Endothelial cell of umbilical vein (primary cell): ENCODE data around the gene ADAP1. TPM values are rescaled to one million over a fixed set of nuclear protein-coding genes. Genes with fewer than 3 reads are reported as not detected.
"Not testable (repeated sequence)": the region's sequence is repeated elsewhere in the genome, so short reads cannot be mapped to it uniquely, and the experiment has no call there.

Experiments used
- BruUV-seq: library from RNA; stranded (reverse); fragments of 400-500 nt; replicated peaks from 2 replicates; lab custom pipeline; 2021; lab: Mats Ljungman, UMichigan
- CTCF ChIA-PET: fragments of 300-600, 350-600 bp; sonication (Branson Sonifier 250); formaldehyde crosslinking; loops from one replicate; lab custom pipeline; 2021; ENCODE audit warnings: antibody characterized with exemption, inconsistent platforms; lab: Charles Lee
- POLR2A ChIA-PET: fragments of 300-600, 350-600 bp; sonication (Branson Sonifier 250); formaldehyde crosslinking; loops from one replicate; lab custom pipeline; 2021; ENCODE audit warnings: antibody characterized with exemption, inconsistent platforms; lab: Charles Lee
- DNase-seq: peaks from one replicate; pipeline ENCODE4 v3.0.0-alpha.2; 2011; ENCODE audit warnings: low read depth, low spot score
- FAIRE-seq: peaks from 2 replicates; lab custom pipeline; 2011; peaks lifted over from hg19 to GRCh38; lab: Jason Lieb, UNC
- H2AFZ ChIP-seq: 2 replicates; pipeline ENCODE4 v1.6.0; 2012; ENCODE audit warnings: low read depth, low read length, control low read depth, inconsistent platforms
- H3K27ac ChIP-seq: 2 replicates; pipeline ENCODE4 v1.5.1; 2011; ENCODE audit warnings: low read depth, mild to moderate bottlenecking, control low read depth, low read length, moderate library complexity; ENCODE audit not compliant: insufficient read depth
- H3K27me3 ChIP-seq, 2 experiments: 2 replicates each; pipeline versions ENCODE4 v1.6.0 to v1.6.1; 2011; ENCODE audit warnings: low read length in 2 of 2, mixed read lengths in 1 of 2; ENCODE audit not compliant: control insufficient read depth in 2 of 2, insufficient read depth in 2 of 2
- H3K36me3 ChIP-seq, 2 experiments: 2 replicates in 1 of 2; 3 replicates in 1 of 2; pipeline ENCODE4 v1.5.1; 2011; ENCODE audit warnings: low read length in 2 of 2, mild to moderate bottlenecking in 1 of 2, moderate library complexity in 1 of 2; ENCODE audit not compliant: control insufficient read depth in 2 of 2, insufficient read depth in 2 of 2; ENCODE audit errors: extremely low read depth in 1 of 2
- H3K4me1 ChIP-seq: 3 replicates; pipeline ENCODE4 v1.5.1; 2011; ENCODE audit warnings: mild to moderate bottlenecking, low read length; ENCODE audit not compliant: control insufficient read depth, insufficient read depth; ENCODE audit errors: extremely low read depth
- H3K4me2 ChIP-seq: 2 replicates; pipeline ENCODE4 v1.6.1; 2011; ENCODE audit warnings: low read length, control low read depth, mixed read lengths; ENCODE audit not compliant: insufficient read depth
- H3K4me3 ChIP-seq, 3 experiments: fragments of 200-600 bp in 1 of 3; sonication (generic), shearing (Covaris generic) in 1 of 3; replicated peaks in 1 of 3; 2 replicates each; pipeline ENCODE4 v1.5.1; 2011 to 2016; ENCODE audit warnings: control low read depth in 3 of 3, low read length in 3 of 3, mild to moderate bottlenecking in 2 of 3, inconsistent platforms in 1 of 3, low read depth in 1 of 3, moderate library complexity in 1 of 3; ENCODE audit not compliant: insufficient read depth in 1 of 3
- H3K79me2 ChIP-seq: 2 replicates; pipeline ENCODE4 v1.6.0; 2012; ENCODE audit warnings: low read length, inconsistent platforms; ENCODE audit not compliant: control insufficient read depth, insufficient read depth
- H3K9ac ChIP-seq: replicated peaks from 2 replicates; pipeline ENCODE3; 2011; ENCODE audit warnings: low read length, control low read depth; ENCODE audit not compliant: insufficient read depth; ENCODE audit errors: extremely low read depth
- H3K9me1 ChIP-seq: replicated peaks from 3 replicates; pipeline ENCODE4 v1.6.0; 2011; ENCODE audit warnings: mild to moderate bottlenecking, low read length; ENCODE audit not compliant: control insufficient read depth, insufficient read depth; ENCODE audit errors: extremely low read depth
- H3K9me3 ChIP-seq: replicated peaks from 2 replicates; pipeline ENCODE4 v1.5.1; 2012; ENCODE audit warnings: low read length, inconsistent platforms; ENCODE audit not compliant: control insufficient read depth, insufficient read depth
- H4K20me1 ChIP-seq: replicated peaks from 2 replicates; pipeline ENCODE3; 2011; ENCODE audit warnings: mild to moderate bottlenecking, low read length; ENCODE audit not compliant: control insufficient read depth, insufficient read depth; ENCODE audit errors: extremely low read depth
- EZH2 ChIP-seq: IDR thresholded peaks from 2 replicates; pipeline ENCODE4 v1.6.1; 2012; ENCODE audit warnings: borderline replicate concordance, low read depth, mild to moderate bottlenecking, moderate library complexity, low read length, inconsistent platforms; ENCODE audit not compliant: severe bottlenecking
- FOS ChIP-seq: IDR thresholded peaks from 2 replicates; pipeline ENCODE4 v1.6.1; 2011; ENCODE audit warnings: mild to moderate bottlenecking, low read length, moderate library complexity, borderline replicate concordance; ENCODE audit not compliant: insufficient read depth
- GATA2 ChIP-seq: IDR thresholded peaks from 2 replicates; pipeline ENCODE4 v1.7.0; 2011; ENCODE audit warnings: low read depth, mild to moderate bottlenecking, moderate library complexity, mixed read lengths, low read length; ENCODE audit not compliant: insufficient read length, insufficient read depth
- JUN ChIP-seq: IDR thresholded peaks from 2 replicates; pipeline ENCODE4 v1.6.1; 2011; ENCODE audit warnings: borderline replicate concordance, low read depth; ENCODE audit not compliant: insufficient read length, insufficient read depth
- MYC ChIP-seq: IDR thresholded peaks from one replicate; pipeline ENCODE4 v1.6.1; 2011; ENCODE audit warnings: mild to moderate bottlenecking, low read depth, low read length
- POLR2A ChIP-seq: IDR thresholded peaks from 2 replicates; pipeline ENCODE4 v1.6.1; 2012; ENCODE audit warnings: low read depth, mild to moderate bottlenecking, control low read depth, low read length
- POLR2AphosphoS5 ChIP-seq: IDR thresholded peaks from 2 replicates; pipeline ENCODE4 v1.6.1; 2012; ENCODE audit warnings: low read depth, mild to moderate bottlenecking, control low read depth, low read length, moderate library complexity; ENCODE audit not compliant: insufficient read depth
- dilution Hi-C: fragments of 300-500 bp; cut with MboI; formaldehyde crosslinking; loops from one replicate; pipeline ENCODE4 v1.15.0; 2019; ENCODE audit warnings: low sequenced_read_pairs; ENCODE audit not compliant: extremely low pct_ligation_motif_present
- intact Hi-C: fragments of 100-400 bp; cut with micrococcal nuclease; formaldehyde crosslinking; loops from one replicate; pipeline ENCODE4 v1.10.0; 2022
- polyA plus RNA-seq, 4 experiments: library from polyadenylated mRNA; depleted of rRNA in 3 of 4; stranded (reverse) in 3 of 4; unstranded in 1 of 4; fragments of >200 nt; gene quantifications; 2 replicates each; pipeline versions ENCODE4 v1.2.1 to v1.2.3, GENCODE V29; 2011 to 2012; ENCODE audit warnings: missing spikeins in 1 of 4
- total RNA-seq: library from RNA; stranded (reverse); gene quantifications from 2 replicates; pipeline ENCODE4 v1.2.3, GENCODE V29; 2021
- TF ChIP-seq, protein P1 (sequence below): IDR thresholded peaks from 2 replicates; pipeline ENCODE4 v1.6.1; 2011; ENCODE audit not compliant: insufficient read depth, insufficient read length
- TF ChIP-seq, protein P2 (sequence below), 2 donors: IDR thresholded peaks; 1 replicate in 1 of 2; 2 replicates in 1 of 2; pipeline ENCODE4 v1.5.1; 2011; ENCODE audit warnings: low read length in 2 of 2, mild to moderate bottlenecking in 2 of 2, moderate library complexity in 2 of 2, control low read depth in 1 of 2, inconsistent platforms in 1 of 2, low read depth in 1 of 2; ENCODE audit not compliant: insufficient read depth in 1 of 2; ENCODE audit errors: extremely low read depth in 1 of 2

Gene ADAP1
- total and polyA plus RNA-seq, 2 donors (not counting 3 experiments of a cell fraction or from before 2014, with no cell fraction given) = 0.49 to 0.58 TPM

DNA sequence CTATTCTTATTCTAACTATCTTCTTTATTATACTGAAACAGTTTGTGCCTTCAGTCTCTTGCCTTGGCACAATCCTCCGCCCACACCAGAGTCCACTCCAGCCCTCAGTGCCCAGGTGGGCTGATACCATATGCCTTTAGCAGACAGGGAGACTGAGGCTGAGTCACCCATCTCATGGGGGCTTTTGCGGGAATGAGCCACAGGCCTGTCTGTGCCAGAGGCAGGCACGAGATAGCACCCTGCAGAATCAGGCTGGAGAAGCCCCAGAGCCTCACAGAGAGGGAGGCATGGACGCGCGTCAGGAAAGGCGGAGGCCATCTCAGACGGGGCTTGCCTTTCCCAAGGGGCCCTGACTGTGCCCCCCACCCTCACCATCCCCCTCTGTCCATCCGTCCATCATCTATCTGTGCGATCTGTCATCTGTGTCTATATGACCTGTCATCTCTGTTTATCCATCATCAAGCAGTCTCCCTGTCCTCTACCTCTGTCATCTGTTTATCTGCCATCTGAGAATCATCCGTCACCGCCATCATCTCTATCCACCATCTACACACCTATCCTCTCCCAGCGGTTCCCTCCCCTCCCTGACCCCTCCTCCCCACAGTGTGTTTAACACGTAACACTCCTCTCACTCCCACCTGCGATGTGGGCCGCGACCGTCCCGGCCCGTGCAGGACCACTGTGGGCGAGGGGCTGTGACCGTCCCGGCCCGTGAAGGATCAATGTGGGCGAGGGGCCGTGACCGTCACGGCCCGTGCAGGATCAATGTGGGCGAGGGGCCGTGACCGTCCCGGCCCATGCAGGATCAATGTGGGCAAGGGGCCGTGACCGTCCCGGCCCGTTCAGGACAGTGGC, 7.3 kb upstream of the ADAP1 start:
- BruUV-seq = no TSS peak
- ChIA-PET POLR2A (no interaction called here), CTCF (no interaction called here)
- H3K9ac ChIP-seq = no peak overlapping the region
- TF ChIP-seq, protein P1, sequence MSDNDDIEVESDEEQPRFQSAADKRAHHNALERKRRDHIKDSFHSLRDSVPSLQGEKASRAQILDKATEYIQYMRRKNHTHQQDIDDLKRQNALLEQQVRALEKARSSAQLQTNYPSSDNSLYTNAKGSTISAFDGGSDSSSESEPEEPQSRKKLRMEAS = no peak
- TF ChIP-seq POLR2AphosphoS5 (no peak), EZH2 (no peak), FOS (no peak), POLR2A (no peak), GATA2 (no peak), JUN (no peak), MYC (no peak)
- TF ChIP-seq, protein P2, sequence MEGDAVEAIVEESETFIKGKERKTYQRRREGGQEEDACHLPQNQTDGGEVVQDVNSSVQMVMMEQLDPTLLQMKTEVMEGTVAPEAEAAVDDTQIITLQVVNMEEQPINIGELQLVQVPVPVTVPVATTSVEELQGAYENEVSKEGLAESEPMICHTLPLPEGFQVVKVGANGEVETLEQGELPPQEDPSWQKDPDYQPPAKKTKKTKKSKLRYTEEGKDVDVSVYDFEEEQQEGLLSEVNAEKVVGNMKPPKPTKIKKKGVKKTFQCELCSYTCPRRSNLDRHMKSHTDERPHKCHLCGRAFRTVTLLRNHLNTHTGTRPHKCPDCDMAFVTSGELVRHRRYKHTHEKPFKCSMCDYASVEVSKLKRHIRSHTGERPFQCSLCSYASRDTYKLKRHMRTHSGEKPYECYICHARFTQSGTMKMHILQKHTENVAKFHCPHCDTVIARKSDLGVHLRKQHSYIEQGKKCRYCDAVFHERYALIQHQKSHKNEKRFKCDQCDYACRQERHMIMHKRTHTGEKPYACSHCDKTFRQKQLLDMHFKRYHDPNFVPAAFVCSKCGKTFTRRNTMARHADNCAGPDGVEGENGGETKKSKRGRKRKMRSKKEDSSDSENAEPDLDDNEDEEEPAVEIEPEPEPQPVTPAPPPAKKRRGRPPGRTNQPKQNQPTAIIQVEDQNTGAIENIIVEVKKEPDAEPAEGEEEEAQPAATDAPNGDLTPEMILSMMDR (IDR thresholded peaks at IDR 0.05; ENCODE audit: extremely low read depth in 1 of 2, insufficient read depth in 1 of 2, low read depth in 1 of 2, low read length in 2 of 2) = no peak
- DNase-seq (no peak), FAIRE-seq (no peak)
- H3K9me3 ChIP-seq = no peaks in the 10 kb centered on the region
- no peaks in the 10 kb centered on the region for H3K36me3 ChIP-seq
- no peak overlapping the region for H3K27ac ChIP-seq
- dilution Hi-C loops = no loop called here
- H3K4me1 ChIP-seq = no peaks in the 10 kb centered on the region
- intact Hi-C loops = no loop called here
- no peak overlapping the region for H3K4me2 ChIP-seq
- no peaks in the 10 kb centered on the region for H3K79me2 ChIP-seq
- H3K9me1 ChIP-seq = no peaks in the 10 kb centered on the region
- H3K4me3 ChIP-seq = no peak overlapping the region
- no peaks in the 10 kb centered on the region for H3K27me3 ChIP-seq
- H2AFZ ChIP-seq = no peak overlapping the region
- no peaks in the 10 kb centered on the region for H4K20me1 ChIP-seq

DNA sequence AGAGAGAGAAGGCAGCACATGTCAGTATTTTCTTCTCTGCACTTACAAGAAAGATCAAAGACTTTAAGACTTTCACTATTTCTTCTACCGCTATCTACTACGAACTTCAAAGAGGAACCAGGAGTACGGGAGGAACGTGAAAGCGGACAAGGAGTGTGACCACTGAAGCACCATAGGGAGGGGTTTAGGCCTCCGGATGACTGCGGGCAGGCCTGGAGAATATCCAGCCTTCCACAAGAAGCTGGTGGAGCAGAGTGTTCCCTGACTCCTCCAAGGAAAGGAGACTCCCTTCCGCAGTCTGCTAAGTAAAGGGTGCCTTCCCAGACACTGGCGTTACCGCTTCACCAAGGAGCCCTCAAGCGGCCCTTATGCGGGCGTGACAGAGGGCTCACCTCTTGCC, 6.5 kb upstream of the ADAP1 start:
- H3K9me3 ChIP-seq, FAIRE-seq, intact Hi-C loops, H3K79me2 ChIP-seq, DNase-seq, H3K4me1 ChIP-seq, H3K36me3 ChIP-seq, H2AFZ ChIP-seq, POLR2A ChIA-PET, H3K4me3 ChIP-seq, dilution Hi-C loops, H3K9me1 ChIP-seq, BruUV-seq, H3K4me2 ChIP-seq, H3K27ac ChIP-seq, H4K20me1 ChIP-seq, H3K9ac ChIP-seq, H3K27me3 ChIP-seq, CTCF ChIA-PET: not testable (repeated sequence)
